Measurements from ENCODE around the gene CCDC50.

DNA sequence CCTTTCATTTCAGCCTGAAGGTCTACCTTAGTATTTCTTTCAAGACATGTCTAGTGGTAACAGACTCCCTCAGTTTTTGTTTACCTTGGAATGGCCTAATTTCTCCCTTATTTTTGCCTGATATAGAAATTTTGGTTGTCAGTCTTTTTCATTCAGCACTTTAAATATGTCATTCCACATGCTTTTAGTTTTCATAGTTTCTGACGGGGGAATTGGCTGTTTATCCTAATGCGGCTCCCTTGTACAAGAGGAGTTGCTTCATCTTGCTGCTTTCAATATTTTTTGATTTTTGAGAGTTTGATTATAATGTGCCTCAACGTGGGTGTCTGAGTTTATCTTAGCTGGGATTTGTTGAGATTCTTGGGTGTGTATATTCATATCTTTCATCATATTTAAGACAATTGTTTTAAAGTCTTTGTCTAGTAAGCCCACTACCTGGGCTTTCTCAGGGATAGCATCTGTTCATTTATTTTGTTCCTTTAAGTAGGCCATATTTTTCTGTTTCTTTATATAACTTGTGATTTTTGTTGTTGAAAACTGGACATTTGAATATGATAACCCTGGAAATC is 80.7 kb downstream of the CCDC50 start:
- TF ChIP-seq, protein P1, sequence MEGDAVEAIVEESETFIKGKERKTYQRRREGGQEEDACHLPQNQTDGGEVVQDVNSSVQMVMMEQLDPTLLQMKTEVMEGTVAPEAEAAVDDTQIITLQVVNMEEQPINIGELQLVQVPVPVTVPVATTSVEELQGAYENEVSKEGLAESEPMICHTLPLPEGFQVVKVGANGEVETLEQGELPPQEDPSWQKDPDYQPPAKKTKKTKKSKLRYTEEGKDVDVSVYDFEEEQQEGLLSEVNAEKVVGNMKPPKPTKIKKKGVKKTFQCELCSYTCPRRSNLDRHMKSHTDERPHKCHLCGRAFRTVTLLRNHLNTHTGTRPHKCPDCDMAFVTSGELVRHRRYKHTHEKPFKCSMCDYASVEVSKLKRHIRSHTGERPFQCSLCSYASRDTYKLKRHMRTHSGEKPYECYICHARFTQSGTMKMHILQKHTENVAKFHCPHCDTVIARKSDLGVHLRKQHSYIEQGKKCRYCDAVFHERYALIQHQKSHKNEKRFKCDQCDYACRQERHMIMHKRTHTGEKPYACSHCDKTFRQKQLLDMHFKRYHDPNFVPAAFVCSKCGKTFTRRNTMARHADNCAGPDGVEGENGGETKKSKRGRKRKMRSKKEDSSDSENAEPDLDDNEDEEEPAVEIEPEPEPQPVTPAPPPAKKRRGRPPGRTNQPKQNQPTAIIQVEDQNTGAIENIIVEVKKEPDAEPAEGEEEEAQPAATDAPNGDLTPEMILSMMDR (IDR thresholded peaks at IDR 0.05; ENCODE audit: low read length): no peak
- no peak for TF ChIP-seq EZH2 (optimal IDR thresholded peaks at IDR 0.05; ENCODE audit: low read depth, low read length)
- TF ChIP-seq EZH2phosphoT487 (IDR thresholded peaks at IDR 0.05; ENCODE audit: low read length): no peak
